ENCODE data around the gene EEFSEC.

EEFSEC gene

DNA sequence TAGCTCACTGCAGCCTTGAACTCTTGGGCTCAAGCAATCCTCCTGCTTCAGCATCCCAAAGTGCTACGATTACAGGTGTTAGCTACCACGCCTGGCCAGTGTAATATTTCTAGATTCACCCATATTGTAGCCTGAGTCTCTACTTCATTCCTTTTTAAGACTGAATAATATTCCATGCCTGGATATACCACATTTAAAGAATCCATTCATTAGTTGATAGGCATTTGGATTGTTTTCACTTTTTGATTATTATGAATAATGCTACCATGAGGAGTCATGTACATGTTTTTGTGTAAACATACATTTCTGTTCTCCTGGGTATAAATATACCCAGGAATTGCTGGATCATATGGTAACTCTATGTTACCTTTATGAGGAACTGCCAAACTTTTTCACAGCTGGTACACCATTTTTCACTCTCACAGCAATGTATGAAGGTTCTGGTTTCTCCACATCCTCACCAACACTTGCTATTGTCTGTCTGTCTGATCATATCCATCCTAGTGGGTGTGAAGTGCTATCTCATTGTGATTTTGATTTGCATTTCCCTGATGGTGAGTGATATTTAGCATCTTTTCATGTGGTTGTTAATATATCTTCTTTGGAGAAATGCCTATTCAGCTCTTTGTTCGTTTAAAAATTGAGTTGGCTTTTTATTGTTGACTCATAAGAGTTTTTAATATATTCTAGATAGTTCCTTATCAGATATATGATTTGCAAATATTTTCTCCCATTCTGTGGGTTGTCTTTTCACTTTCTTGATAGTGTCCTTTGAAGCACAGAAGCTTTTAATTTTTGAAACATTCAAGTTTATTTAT is 32.6 kb downstream of the EEFSEC start:
- no peak for DNase-seq

DNA sequence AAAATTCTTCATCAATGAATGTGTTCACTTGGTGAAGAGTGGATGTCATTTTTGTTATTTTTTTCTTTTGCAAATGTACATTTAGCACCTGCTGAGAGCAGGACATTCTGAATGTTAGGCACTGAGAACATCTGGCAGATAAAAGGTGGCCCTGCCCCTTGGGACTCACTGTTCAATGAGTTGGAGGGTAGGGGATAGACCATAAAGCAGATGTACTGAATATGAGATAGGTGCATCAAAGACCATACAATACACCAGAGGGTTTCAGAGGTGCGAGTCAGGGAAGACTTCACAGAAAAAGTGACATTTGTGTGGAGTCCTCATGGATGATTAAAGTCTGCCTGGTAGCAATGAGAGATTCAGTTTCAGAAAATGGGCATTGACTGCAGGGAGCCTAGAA is 34.2 kb downstream of the EEFSEC start:
- no peak for DNase-seq

DNA sequence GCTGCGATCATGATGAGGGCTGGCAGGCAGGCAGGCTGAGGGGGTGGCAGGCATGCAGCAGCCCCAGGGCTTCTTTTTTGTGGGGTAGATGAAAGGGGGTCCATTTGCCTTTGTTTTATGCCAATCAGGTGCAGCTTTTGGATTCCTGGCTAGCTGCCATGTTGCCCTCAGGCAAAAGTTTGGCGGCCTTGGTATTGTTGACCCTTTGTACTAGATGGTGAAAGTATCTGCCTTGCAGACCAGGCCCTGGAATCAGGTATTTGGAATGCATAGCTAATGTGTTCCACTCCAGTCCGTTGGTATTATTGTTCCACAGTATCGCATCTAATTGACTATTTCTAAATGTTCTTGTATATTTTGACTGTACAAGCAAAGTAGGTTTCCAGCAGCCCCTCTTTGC is 35.0 kb downstream of the EEFSEC start:
- no peak for DNase-seq

DNA sequence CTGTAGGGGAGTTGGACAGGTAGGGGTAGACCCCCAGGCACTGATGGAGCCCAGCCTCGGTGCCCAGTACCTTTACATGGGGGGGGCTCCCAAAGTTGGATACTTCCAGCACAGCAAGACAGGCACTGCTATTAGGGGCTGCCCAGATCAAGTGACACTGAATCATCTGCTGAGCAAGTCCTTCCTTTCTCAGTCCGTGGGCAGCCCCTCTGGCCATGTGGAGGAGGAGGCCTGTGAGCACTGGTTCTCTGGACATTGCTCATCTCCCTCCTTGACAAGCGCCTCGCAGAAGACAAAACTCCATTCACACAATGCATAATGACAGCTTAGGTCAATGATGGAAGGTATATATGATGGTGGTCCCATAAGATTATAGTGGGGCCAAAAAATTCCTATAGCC is 35.7 kb downstream of the EEFSEC start:
- no peak for DNase-seq

DNA sequence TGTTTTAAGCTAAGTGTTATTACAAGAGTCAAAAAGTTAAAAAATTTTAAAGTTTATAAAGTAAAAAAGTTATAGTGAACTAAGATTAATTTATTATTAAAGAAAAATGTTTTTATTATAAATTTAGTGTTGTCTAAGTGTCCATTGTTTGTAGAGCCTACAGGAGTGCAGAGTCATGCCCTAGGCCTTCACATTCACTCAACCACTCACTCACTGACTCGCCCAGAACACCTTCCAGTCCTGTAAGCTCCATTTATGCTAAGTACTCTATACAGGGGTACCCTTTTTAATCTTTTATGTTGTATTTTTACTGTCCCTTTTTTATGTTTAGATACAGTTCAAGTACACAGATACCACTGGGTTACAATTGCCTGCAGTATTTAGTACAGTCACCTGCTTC is 37.2 kb downstream of the EEFSEC start:
- no peak for DNase-seq

DNA sequence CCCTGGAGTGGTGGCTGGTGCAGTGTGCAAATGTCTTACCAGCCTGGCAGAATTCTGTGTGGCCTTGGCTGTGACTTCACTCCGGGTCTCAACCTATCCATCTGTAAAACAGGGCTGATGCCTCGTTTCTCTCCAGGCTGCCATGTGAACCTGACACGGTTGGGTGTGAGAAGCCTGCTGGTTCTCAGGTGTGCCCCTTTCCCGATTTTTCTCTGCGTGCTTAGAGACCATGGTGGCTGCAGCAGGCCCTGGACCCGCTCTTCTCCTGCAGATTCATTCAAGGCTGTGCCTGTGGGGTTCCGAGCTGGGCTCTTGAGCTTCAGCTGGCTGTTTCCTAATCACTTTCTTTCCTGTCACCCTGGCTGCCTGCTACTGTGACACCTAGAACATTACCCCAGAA is 38.9 kb downstream of the EEFSEC start:
- no peak for DNase-seq

DNA sequence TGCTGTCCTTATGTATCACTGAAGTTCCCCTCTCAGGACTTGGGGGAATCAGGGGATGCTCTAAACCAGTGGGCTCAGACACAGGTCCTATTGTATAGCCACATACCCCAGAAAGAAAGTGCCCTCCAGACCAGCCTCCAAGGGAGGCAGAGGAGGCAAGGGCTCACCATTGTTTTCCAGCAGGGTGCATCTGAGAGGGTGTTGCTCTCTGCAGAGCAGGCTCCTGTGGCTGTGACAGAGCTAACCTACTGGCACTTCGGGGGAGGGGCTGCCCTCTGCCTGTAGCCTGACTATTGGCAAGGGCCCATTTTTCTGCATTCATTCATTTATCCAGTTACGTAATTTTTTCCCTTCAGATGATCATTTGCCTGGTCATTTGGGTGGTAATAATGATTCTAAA is 39.9 kb downstream of the EEFSEC start:
- no peak for DNase-seq

DNA sequence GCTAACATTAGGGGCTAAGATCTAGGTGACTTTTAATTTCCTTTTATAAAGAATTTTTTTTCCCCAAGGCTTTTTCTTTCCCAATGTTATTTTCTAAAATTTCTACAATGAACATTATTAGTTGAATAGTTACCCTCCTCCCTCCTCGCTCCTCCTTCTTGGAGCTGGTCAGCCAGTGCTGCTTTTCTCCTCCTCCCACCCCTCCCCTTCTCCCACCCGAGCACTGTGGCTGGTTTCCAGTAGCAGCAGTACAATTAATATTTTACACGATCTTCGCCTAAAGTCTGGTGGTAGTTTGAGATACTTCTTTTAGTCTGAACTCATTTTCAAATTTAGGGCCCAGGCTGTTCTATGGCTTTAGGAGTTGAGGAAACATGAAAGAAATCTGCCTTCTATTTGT is 41.6 kb downstream of the EEFSEC start:
- no peak for DNase-seq

DNA sequence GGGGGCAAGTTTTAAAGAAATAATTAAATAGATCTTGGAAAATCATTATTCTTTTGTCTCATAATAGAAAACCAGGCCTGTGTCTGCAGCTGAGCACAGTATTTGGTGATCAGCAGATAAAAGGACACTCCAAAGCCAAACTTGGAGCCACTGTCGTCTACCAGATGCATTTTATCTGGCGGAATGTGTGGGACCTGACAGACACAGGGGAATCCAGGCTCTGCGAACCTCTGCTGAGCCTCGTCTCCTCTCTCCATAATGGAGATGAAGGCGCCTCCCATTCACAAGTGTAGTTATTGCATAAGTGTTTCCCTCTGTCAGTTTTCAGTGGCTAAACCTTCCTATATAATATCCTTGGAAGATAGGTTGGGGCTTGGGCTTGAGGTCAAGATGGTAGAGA is 42.1 kb downstream of the EEFSEC start:
- DNase-seq, result no peak

DNA sequence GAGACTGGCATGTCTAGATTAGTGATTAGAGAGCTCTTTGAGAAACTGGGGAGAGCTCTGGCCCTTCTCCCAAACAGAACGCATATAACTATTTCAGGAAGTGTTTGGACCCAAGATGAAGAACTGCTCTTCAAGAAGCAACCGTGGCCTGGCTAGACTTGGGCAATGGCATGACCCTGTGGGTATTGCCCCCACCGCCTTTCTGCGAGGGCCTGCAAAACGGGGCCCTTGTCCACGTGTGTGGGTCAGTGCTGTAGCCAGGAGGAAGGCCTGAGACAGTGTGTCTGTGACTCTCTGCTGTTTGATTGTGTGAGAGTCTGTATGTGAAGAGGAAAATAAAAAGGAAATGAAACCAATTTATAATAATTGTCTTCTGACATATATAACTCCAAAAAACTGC is 42.5 kb downstream of the EEFSEC start:
- no peak for DNase-seq

DNA sequence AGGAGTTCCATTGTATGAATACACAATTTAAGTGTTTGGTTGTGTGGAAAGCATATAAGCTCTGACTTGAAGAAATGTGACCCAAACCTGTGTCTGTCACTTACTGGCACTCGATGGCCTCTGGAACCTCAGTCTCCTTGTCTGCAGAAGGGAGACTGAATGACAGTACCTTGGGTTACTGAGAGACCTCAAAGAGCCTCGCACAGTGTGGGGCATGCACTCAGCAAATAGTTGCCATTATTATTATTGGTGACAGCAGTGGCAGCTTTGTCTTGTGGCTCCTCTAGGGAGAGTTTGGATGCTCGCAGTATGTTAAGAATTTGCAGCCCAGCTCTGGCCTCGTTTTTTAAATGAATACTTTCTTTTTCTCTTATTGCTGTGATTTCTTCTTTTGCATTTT is 43.4 kb downstream of the EEFSEC start:
- DNase-seq, result no peak

DNA sequence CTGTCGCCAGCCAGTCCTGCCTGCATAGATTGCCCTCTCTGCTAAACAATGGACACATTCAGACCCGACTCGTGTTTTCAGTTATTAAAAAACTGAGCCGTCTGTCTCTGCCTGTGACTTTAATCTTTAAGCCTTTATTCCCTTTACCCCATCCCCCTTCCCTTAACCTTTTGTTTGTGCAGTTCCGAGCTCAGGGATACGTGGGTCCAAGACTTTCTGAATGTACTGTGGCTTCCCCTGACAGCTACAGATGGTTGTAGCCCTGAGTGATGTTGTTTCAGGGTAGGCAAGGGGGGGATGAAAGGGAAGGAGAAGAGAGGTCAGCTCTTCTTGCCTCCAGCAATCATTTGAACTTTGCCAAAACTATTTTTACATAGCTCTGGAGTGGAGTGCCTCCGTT is 44.6 kb downstream of the EEFSEC start:
- DNase-seq, result no peak

DNA sequence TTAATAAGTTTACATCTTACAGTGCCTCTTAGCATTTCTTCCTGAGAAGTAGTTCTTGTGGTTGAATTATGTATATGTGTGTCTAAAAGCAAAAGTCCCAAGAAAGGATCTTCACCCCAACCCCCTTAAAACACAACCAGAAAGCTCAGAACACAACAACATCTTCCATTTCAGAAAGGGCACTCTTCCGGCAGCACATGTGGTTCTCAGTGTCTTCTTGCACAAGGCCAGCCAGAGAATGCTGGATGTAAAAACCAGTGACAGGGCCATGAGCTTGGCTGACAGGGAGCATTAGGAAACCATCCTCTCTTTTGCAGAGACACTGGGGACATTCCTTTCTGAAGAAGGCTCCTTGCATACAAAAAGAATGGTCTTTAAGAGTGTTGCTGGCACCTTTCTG is 45.0 kb downstream of the EEFSEC start:
- DNase-seq, result no peak

DNA sequence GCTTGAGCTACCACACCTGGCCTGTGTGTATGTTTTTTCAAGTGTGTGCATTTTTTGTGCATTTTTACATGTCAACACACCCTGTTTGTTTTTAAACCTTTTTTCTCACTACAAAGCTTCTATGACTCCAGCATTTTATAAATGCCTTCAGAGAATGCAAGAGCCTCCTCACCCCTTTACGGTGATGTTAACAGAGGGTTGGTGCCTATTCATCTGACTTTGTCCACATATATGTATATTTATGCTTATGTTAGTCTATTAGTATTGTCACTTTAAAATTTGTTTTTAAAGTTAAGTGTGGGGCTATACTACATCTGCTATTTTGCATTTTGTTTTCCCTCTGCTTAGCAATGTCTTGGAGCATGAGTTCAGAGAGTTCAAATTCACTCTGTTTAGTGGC is 45.8 kb downstream of the EEFSEC start:
- no peak for DNase-seq

DNA sequence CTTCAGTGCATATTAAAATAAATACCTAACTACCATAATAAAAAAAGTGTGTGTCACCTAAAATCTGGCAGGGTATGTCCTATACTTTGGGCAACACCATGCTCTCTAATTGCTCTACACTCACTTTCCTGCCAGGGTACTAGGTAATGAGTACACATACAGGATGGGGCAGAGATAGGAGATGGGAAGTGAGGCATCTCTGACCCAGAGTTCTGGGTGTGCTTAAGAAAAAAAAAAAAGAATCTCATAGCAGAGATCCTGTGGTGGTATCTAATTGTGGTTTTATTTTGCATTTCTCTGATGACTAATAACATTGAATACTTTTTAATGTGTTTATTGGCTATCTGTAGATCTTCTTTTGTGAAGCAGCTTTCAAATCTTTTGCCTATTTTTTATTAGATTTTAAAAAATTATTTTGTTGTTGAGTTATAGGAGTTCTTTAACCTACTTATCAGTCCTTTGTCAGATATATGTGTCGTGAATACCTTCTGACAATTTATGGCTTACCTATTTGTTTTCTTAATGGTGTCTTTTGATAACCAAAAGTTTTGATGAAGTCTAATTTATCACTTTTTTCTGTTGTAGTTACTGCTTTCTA is 48.0 kb downstream of the EEFSEC start:
- no peak for DNase-seq

DNA sequence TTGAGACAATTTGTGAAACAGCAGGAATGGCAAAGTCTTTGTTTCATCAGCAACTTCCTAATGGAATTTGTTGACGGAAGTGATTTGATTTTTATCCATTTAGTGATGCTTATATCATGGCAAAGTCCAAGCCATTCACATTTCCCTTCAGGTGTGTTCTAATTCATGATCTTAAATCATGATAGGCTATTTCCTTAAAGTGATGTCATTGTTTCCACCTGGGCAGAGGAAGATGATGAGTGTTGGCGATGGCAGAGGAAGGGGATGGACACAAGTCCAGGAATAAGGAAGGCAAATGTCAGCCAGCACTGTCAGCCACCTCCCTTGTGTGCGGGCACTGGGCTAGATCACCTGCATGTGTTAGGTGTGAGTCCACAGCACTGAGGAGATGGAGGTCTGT is 49.9 kb downstream of the EEFSEC start:
- DNase-seq, result no peak

DNA sequence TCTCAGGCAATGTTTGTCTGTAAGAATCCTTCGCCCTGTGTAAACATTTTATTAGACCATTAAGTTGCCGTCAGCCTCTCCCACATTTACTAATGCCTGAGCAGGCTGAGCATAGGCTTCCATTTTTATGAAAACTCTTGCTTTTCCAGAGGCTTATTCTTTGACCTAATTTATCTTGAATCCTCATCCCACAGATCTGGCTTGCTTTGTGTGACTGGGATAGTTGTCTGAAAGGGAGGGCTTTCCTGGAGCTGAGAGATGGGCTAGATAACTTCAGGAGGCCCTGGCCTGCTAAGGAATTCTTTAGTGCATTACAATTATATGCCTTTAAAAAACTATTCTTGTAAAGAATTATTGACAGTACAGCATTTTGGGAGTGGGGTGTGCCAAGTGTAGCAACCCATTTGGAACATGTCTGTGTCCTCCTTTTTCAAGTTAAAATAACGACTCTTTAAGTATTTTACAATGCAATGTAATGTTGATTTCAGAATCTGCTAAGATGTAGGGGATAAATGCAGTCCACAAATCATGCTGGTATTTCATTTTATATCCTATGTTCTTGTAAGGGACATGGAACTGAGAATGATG is 52.4 kb downstream of the EEFSEC start:
- no peak for DNase-seq

DNA sequence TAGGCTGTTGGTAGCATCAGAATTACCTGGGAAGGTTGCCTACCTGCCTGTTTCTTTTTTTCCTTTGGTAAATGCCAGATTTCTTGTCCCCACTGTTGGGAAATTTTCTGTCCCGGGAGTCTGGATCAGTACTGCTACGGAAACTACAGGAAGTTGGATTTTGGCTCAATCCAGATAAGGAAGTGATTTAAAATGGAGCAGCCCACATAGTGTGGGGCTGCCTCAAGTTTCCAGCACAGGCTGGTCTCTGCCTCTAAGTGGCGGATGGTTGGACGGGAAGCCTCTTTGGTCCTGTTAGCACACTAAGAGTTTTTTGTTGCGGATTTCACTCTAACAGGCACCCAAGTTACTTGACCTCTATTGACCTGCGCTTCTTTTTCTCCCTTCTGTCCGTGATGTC is 54.7 kb downstream of the EEFSEC start:
- no peak for DNase-seq

DNA sequence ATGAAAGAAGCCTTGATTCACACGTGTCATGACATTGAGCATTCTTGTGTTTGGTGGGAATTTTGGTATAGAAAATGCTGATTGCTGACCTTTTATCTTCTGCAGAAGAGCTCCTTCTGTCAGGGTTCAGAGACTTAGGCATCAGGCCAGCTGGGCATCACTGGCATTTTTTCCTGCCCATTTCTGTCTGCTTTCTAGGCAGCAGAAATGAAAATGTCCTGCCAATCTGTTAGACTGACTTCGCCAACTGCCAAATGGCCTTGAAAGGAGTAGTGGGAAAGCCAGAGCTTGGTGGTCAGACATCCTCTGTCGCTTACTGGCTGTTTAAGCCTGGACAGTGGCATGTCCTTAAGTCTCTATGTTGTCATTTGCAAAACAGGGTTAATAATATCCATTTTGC is 57.4 kb downstream of the EEFSEC start:
- DNase-seq, result no peak

DNA sequence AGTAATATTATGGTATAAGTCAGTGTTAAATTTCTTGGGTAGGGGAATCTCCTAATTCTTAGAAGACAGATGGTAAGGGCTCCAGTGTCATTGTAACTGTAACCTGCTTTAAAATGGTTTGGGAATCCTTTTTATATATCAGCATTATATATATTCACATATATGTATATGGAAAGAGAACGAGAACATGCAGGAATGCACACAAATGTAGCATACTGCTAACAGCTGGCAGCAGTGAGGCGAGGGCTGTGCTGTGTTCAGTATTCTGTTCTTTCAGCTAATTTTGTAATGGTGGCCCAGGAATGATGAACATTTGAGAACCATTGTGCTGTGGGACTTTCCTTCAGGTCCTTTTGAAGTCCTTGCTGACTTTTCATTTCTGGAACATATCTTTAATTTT is 60.8 kb downstream of the EEFSEC start:
- DNase-seq, result no peak

DNA sequence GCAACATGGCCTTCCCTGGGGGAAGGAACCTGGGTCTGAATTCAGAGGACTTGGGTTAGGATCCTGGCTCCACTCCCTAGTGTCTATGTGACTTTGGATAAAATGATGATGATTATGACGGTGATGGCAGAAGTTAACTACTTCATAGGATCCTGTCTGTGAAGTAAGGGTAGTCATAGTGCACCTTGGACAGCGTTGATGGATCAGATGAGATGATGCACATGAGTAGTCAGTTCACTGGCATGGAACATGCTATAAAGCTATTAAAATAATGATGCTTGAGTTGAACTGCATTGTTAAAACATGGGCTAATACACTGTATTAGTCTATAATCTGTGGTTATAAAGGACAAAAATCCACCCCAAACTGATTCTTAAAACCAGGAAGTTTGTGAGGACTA is 62.0 kb downstream of the EEFSEC start:
- no peak for DNase-seq

DNA sequence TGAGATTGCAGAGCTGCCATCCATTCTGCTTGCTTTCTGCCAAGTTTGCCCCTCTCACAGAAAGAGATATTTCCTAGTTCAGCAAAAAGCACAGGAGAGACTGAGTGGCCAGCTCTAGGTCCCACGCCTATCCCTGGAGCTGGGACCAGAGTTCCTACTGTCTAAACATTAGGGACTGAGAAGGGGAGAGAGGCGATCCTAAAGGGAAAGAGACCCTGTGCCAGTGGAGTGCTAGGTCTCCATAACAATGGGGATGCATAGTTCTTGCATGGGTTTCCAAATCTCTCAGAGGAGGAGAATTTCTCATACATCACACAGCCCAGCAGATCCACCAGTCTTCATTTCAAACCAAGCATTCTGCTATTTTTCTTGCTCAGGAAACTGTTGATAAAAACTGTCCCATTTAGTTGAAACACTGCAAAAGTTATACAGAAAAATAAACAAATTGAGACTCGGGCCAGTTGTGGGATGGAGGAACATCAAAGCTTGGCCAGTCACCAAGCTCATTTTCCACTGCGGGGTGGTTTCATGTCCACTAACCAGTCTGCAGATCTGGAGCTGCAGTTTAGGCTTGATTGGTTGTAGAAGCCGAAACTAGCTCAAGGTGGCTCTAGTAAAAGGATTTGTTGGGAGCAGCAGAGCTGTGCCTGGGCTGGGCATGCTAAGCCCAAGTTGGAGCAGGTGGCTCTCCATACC is 62.7 kb downstream of the EEFSEC start:
- DNase-seq, result no peak

DNA sequence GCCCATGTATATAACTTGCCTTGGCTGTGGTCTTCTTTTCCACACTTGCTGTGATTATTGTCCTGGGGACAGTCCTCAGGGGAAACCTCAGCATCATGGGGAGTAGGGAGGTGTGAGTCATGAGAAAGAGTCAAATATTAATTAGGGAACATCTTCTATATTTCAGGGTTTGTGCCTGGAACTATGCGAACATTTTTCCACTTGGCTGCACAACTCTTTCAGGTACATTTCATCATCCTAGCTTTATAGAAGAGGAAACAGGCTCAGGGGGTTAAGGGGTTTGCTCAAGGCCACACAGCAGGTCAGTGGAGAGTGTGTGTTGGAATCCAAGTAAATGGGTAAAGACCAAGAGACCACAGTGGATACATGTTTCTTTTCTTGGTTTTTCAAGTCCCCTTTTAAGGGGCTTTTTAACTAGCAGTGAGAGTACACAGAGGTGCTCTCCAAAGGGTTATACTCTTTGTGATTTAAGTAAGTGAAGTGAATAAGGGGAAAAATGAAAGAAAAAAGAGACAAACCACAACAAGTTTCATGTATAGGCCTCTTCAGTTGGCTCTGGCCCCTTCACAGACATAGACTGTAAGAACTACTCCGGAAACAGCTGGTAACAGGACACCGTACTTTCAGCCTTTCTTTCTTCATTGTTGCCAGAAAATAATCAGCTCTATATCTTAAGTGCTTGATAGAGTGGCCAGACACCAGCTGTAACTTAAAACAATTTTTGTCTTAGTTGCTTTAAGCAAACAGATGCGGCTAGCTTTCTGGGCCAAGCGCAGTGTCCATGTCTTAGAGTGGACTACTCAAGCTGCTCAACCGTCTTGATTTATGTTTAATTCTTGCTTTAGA is 64.6 kb downstream of the EEFSEC start:
- no peak for DNase-seq
